DOHH2 (cell line): ENCODE data around the gene CLCNKA.

Experiments used
- EZH2phosphoT487 ChIP-seq: fragments of 200-600 bp; sonication (generic); IDR thresholded peaks from 2 replicates; pipeline ENCODE4 v1.6.1; 2017; ENCODE audit warnings: borderline replicate concordance, mild to moderate bottlenecking, antibody characterized with exemption, low read length, moderate library complexity, mixed read lengths
- TF ChIP-seq, protein P1 (sequence below): fragments of 200-600 bp; sonication (generic); IDR thresholded peaks from one replicate; pipeline ENCODE4 v1.5.1; 2014; ENCODE audit warnings: antibody characterized with exemption, mild to moderate bottlenecking, low read depth, low read length; ENCODE audit not compliant: poor library complexity, severe bottlenecking

DNA sequence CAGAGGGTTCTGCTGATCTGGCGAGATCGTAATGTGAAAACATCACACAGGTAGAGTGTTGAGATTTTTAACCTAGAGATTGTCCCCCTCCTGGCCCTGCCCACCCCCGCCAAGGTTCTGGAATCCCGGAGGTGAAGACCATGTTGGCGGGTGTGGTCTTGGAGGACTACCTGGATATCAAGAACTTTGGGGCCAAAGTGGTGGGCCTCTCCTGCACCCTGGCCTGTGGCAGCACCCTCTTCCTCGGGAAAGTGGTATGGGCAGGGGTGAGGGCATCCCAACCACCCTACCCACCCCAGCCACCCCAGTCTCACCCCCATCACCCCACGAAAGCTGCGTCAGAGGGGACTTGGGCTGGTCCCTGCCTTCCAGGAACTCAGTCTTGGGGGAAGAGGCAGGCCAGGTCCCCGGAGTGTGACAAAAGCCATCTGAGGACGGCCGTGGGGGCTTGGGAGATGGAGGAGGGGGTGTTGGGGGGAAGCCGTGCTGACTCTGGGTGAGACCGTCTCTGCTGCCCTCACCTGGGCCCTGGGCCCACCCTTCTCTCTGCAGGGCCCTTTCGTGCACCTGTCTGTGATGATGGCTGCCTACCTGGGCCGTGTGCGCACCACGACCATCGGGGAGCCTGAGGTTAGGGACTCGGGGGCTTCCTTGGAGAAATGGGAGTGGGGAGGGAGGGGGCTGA lies 26.1 kb downstream of the CLCNKA start:
- TF ChIP-seq, protein P1, sequence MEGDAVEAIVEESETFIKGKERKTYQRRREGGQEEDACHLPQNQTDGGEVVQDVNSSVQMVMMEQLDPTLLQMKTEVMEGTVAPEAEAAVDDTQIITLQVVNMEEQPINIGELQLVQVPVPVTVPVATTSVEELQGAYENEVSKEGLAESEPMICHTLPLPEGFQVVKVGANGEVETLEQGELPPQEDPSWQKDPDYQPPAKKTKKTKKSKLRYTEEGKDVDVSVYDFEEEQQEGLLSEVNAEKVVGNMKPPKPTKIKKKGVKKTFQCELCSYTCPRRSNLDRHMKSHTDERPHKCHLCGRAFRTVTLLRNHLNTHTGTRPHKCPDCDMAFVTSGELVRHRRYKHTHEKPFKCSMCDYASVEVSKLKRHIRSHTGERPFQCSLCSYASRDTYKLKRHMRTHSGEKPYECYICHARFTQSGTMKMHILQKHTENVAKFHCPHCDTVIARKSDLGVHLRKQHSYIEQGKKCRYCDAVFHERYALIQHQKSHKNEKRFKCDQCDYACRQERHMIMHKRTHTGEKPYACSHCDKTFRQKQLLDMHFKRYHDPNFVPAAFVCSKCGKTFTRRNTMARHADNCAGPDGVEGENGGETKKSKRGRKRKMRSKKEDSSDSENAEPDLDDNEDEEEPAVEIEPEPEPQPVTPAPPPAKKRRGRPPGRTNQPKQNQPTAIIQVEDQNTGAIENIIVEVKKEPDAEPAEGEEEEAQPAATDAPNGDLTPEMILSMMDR = no peak
- no peak for TF ChIP-seq EZH2phosphoT487
